HEK293T (cell line): ENCODE measurements around the gene COLEC12.

Experiments used
- CTCF ChIA-PET: fragments of 350-600 bp; formaldehyde crosslinking; extraction: SDS; loops from one replicate; lab custom pipeline; 2021; ENCODE audit warnings: antibody characterized with exemption, inconsistent platforms; lab: Yijun Ruan, JAX
- POLR2A ChIA-PET: fragments of 350-600 bp; formaldehyde crosslinking; extraction: SDS; loops from one replicate; lab custom pipeline; 2020; ENCODE audit warnings: antibody characterized with exemption, inconsistent platforms; lab: Yijun Ruan, JAX
- DNase-seq: peaks from one replicate; pipeline ENCODE4 v3.0.0; 2012; ENCODE audit warnings: mixed read lengths; ENCODE audit errors: extremely low spot score
- ARNT ChIP-seq: fragments of 450-650 bp; IDR thresholded peaks from 2 replicates; pipeline ENCODE4 v1.6.1; 2017; ENCODE audit warnings: mild to moderate bottlenecking
- BHLHE40 ChIP-seq: fragments of 450-650 bp; IDR thresholded peaks from 2 replicates; pipeline ENCODE4 v1.6.1; 2016; ENCODE audit warnings: mild to moderate bottlenecking, moderate library complexity, borderline replicate concordance
- CTBP1 ChIP-seq: fragments of 450-650 bp; IDR thresholded peaks from 2 replicates; pipeline ENCODE4 v1.6.1; 2016; ENCODE audit warnings: borderline replicate concordance
- ELF4 ChIP-seq: fragments of 450-650 bp; IDR thresholded peaks from 2 replicates; pipeline ENCODE4 v1.6.1; 2017; ENCODE audit warnings: antibody characterized with exemption
- FOXA1 ChIP-seq: fragments of 450-650 bp; IDR thresholded peaks from 2 replicates; pipeline ENCODE4 v1.6.1; 2016; ENCODE audit warnings: mild to moderate bottlenecking
- FOXK2 ChIP-seq: fragments of 450-650 bp; IDR thresholded peaks from 2 replicates; pipeline ENCODE4 v1.6.1; 2016; ENCODE audit warnings: mild to moderate bottlenecking
- FOXM1 ChIP-seq: fragments of 450-650 bp; IDR thresholded peaks from 2 replicates; pipeline ENCODE4 v1.6.1; 2017; ENCODE audit warnings: mild to moderate bottlenecking, borderline replicate concordance
- HDGF ChIP-seq: fragments of 450-650 bp; IDR thresholded peaks from 2 replicates; pipeline ENCODE4 v1.6.1; 2017; ENCODE audit warnings: antibody characterized with exemption, borderline replicate concordance
- L3MBTL2 ChIP-seq: fragments of 450-650 bp; conservative IDR thresholded peaks from 2 replicates; pipeline ENCODE4 v1.6.1; 2016; ENCODE audit warnings: mild to moderate bottlenecking
- LEF1 ChIP-seq: fragments of 450-650 bp; IDR thresholded peaks from 2 replicates; pipeline ENCODE4 v1.6.1; 2017; ENCODE audit warnings: mild to moderate bottlenecking, borderline replicate concordance
- NFRKB ChIP-seq: fragments of 450-650 bp; IDR thresholded peaks from 2 replicates; pipeline ENCODE4 v1.6.1; 2016; ENCODE audit warnings: mild to moderate bottlenecking, moderate library complexity
- SP1 ChIP-seq: fragments of 450-650 bp; IDR thresholded peaks from 2 replicates; pipeline ENCODE4 v1.6.1; 2017
- SUZ12 ChIP-seq: fragments of 450-650 bp; IDR thresholded peaks from 2 replicates; pipeline ENCODE4 v1.6.1; 2016; ENCODE audit warnings: mild to moderate bottlenecking
- TARDBP ChIP-seq: fragments of 450-650 bp; IDR thresholded peaks from 2 replicates; pipeline ENCODE4 v1.6.1; 2016
- ZNF384 ChIP-seq: fragments of 450-650 bp; IDR thresholded peaks from 2 replicates; pipeline ENCODE4 v1.6.1; 2016
- TF ChIP-seq, protein P1 (sequence below): fragments of 450-650 bp; IDR thresholded peaks from 2 replicates; pipeline ENCODE4 v1.6.1; 2016

COLEC12 gene

DNA sequence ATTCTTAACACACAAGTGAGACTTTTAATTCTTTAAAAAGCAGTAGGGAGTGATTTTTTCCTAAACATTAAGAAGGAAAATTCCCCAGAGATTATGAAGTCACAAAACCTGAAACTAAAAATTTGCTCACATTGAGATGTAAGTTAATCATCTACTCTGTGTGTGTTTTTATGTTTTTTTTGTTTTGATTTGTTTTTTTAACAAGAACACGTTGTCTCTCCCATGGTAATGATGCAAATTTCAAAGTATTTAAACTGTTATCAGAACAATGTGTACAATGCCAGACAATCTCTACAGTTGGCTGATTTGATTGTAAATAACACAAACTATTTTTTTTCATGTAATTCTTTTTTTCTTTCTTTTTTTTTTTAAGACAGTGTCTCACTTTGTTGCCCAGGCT lies 71.5 kb downstream of the COLEC12 start:
- CTCF ChIA-PET = no interaction called here
- no peak for DNase-seq
- TF ChIP-seq ARNT (no peak), FOXK2 (no peak), ELF4 (no peak), ZNF384 (no peak), SUZ12 (no peak), FOXA1 (no peak), BHLHE40 (no peak), CTBP1 (no peak), L3MBTL2 (no peak), HDGF (no peak), TARDBP (no peak), SP1 (no peak)
- TF ChIP-seq, protein P1, sequence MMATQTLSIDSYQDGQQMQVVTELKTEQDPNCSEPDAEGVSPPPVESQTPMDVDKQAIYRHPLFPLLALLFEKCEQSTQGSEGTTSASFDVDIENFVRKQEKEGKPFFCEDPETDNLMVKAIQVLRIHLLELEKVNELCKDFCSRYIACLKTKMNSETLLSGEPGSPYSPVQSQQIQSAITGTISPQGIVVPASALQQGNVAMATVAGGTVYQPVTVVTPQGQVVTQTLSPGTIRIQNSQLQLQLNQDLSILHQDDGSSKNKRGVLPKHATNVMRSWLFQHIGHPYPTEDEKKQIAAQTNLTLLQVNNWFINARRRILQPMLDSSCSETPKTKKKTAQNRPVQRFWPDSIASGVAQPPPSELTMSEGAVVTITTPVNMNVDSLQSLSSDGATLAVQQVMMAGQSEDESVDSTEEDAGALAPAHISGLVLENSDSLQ = no peak
- POLR2A ChIA-PET = no interaction called here

DNA sequence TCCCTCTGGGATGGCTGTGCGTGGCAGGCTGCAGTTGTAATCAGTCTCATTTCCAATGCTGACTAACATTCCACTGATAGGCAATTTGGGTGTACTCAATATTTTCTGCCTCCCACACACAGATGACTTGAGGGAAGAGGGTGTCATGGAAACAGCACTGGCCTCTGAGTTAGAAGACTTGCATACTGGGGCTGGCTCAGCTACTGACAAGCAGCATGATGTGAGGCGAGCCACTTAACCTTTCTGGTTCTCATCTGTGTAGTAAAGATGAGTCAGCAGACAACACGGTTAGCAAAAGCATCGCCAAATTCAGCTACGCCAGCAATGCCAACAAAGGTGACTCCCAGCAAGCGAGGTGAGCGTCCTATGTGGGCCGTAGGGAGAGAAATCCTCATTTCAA lies 73.5 kb downstream of the COLEC12 start:
- no peak for DNase-seq
- no peak for TF ChIP-seq TARDBP
- no peak for TF ChIP-seq SUZ12
- no peak for TF ChIP-seq BHLHE40
- TF ChIP-seq FOXA1 = no peak
- TF ChIP-seq HDGF = no peak
- TF ChIP-seq ELF4 = no peak
- TF ChIP-seq, protein P1 = no peak
- TF ChIP-seq NFRKB = no peak
- TF ChIP-seq ZNF384 = no peak
- ChIA-PET CTCF (no interaction called here), POLR2A (no interaction called here)

DNA sequence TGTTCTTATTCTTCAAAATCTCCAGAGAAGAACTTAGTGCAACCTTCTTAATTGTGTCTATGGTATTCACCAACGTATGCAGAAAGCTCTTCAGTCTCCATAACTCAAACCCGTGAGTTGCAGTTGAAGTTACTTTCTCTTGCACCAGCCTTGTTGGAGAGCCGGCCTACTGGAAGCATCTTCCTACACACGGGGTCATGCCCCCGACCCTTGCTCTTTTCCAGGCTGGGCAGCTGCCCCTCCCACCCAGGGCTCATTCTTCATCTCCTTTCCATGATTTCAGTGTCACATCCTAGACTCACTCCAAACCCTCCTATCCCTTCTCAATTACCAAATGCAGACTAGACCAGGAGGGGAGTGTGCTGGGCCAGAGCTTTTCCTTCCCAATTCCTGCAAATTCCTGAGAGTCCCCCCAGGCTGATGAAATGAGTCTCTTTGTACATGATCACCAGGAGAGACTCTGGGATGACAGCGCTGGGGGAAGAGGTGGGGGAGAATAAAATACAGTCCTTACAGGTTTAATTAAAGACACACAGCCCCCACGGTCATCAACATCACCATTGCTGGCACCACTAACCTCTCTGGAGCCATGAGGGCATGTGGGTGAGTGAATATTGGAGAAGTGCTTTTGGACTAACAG lies 75.3 kb downstream of the COLEC12 start:
- TF ChIP-seq FOXM1 (no peak), L3MBTL2 (no peak), SUZ12 (no peak), HDGF (no peak), ELF4 (no peak), FOXA1 (no peak), ZNF384 (no peak), TARDBP (no peak), ARNT (no peak), LEF1 (no peak), NFRKB (no peak), FOXK2 (no peak), SP1 (no peak), BHLHE40 (no peak), CTBP1 (no peak)
- TF ChIP-seq, protein P1 = no peak
- DNase-seq = no peak
- CTCF ChIA-PET = no interaction called here
- POLR2A ChIA-PET = no interaction called here

DNA sequence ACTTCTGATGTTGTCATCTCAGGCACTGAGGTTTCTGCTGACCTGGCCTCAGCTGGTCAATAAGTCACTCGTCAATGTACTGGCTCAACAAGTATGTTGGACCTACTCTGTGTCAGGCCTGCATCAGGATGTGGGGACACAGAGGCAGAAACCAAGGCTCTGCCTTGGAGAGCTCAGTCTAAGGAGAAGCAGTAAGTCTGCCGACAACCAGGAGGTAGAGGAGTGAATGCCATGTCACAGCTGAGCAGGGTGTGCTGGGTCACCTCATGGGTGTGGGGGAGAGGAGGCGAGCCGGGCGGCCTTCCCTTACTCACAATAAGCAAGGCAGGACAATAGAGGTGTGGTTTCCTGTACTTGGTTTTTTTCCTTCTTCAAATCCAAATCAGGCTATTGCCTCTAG lies 75.8 kb downstream of the COLEC12 start:
- TF ChIP-seq, protein P1 = no peak
- no peak for TF ChIP-seq SUZ12
- no peak for TF ChIP-seq CTBP1
- TF ChIP-seq BHLHE40 = no peak
- no peak for TF ChIP-seq FOXM1
- no peak for TF ChIP-seq SP1
- no peak for TF ChIP-seq FOXA1
- TF ChIP-seq L3MBTL2 = no peak
- TF ChIP-seq NFRKB = no peak
- no peak for TF ChIP-seq HDGF
- TF ChIP-seq ARNT = no peak
- ChIA-PET POLR2A (no interaction called here), CTCF (no interaction called here)
- no peak for DNase-seq

DNA sequence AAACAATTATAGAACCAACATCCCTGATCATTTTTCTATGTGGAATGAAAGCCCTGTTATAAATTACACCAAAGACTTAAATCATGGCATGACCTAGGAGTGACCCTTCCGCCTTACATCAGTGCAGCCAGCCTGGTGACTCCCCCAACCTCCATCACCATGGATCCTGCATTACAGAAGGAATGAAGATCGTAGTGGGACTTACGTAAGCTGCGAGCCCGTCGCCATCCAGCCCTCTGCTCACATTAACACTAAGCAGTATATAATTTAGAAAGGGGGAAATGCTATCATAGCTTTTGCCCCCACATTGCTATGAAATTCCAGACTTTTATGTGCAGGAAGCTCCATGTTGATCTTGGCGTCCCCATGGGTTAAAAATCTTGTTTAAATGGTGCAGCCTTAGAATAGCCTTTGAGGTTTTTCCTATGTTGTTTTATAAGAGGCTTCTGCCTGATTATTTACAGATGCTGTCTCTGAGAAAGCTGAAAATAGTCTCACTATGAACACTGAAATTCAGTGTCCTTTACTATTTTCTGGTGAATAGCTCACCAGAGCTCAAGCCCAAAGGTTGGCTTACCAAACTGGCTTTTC lies 76.3 kb downstream of the COLEC12 start:
- TF ChIP-seq ZNF384 (no peak), ARNT (no peak), ELF4 (no peak)
- POLR2A ChIA-PET = no interaction called here
- CTCF ChIA-PET = no interaction called here
- no peak for DNase-seq

DNA sequence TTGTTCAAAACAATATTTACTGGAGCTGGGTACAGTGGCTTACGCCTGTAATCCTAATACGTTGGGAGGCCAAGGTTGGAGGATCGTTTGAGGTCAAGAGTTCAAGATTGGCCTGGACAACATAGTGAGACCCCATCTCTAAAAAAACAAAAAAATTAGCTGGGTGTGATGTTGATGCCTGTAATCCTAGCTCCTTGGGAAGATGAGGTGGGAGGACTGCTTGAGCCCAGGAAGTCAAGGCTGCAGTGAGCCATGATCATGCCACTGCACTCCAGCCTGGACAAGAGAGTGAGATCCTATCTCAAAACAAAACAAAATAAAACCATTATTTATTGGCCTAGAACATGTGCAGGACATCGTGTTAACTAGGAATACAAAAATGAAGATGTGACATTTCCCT lies 77.5 kb downstream of the COLEC12 start:
- POLR2A ChIA-PET = no interaction called here
- CTCF ChIA-PET = no interaction called here
- TF ChIP-seq ELF4 = no peak
- TF ChIP-seq CTBP1 = no peak
- no peak for TF ChIP-seq HDGF
- no peak for TF ChIP-seq SUZ12
- TF ChIP-seq FOXA1 = no peak
- TF ChIP-seq NFRKB = no peak
- no peak for TF ChIP-seq ZNF384
- TF ChIP-seq FOXK2 = no peak
- TF ChIP-seq FOXM1 = no peak
- no peak for TF ChIP-seq SP1
- TF ChIP-seq LEF1 = no peak
- TF ChIP-seq, protein P1 = no peak
- no peak for TF ChIP-seq L3MBTL2
- no peak for TF ChIP-seq ARNT
- no peak for TF ChIP-seq BHLHE40
- no peak for DNase-seq
